Measurements from ENCODE around the gene ZACN. TPM values are rescaled to one million over a fixed set of nuclear protein-coding genes. Genes with fewer than 3 reads are reported as not detected.

Gene ZACN
- total and polyA plus RNA-seq, 9 donors: 0.10 to 1.1 (median 0.43) TPM; not detected in 5

DNA sequence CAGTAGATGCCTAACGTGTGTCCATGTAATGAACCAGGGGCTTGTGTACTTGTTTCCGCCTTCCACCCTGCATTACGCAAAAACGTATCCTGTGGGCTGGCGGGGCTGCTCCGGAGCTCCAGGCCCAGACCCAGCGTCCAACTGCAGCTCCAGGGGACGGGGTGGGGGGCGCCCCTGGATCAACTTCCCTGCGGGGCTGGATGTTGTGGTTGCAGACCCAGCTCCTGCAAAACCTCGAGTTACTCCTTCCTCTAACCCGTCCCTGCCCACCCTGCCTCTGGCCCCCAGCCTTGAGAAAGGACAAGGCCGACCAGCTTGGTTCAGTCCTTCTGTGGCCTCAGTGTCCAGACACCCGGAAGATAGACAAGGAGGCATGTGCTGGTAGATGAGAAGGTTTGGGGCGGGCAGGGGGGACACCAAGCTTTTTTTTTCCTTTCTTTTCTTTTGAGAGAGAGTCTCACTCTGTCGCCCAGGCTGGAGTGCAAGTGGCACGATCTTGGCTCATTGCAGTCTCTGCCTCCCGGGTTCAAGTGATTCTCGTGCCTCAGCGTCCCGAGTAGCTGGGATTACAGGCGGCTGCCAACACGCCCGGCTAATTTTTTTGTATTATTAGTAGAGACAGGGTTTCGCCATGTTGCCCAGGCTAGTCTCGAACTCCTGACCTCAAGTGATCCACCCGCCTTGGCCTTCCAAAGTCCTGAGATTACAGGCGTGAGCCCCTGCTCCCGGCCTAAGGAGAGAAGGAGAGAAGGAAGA is 25.3 kb downstream of the ZACN start:
- peaks cover 13% of the 10 kb centered on the region for H3K4me1 ChIP-seq (ENCODE audit: insufficient read depth)
- no peak for DNase-seq
- 80 to 88% (median 84%) methylated on average over 29 of the region's 29 CpGs for WGBS, 3 donors
- TF ChIP-seq CTCF (IDR thresholded peaks at IDR 0.05) (no peak), EP300 (IDR thresholded peaks at IDR 0.05) (no peak)
- peak overlapping the region; percentile 9 to 43 for H3K27ac ChIP-seq
- intact Hi-C loops (cut with DNase I): loop anchor here in 1 of 4 donors (5.0 kb wide), 1 partner anchor 92 kb away; no protein-coding TSS in a partner anchor
- H3K36me3 ChIP-seq: no peaks in the 10 kb centered on the region
- peak overlapping the region; percentile 75 for H3K4me3 ChIP-seq
- no peaks in the 10 kb centered on the region for H3K27me3 ChIP-seq
- H3K9me3 ChIP-seq: no peaks in the 10 kb centered on the region

DNA sequence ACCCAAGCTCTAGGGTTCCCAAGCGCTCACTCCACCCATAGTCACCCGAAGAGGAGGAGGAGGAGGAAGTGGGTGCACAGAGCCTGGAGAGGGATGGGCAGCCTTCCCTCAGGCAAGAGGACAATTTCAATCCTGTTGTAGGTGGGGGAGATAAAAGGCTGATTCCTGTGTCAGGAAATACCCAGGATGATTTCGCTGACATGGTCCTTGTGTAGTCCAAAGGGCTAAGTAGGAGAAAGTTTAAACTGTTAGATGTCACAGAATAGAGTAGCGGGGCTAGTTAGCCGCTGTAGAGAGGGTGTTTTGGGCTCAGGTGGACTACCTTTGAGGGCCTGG is 25.9 kb downstream of the ZACN start:
- Histone ChIP-seq H3K4me1 (ENCODE audit: insufficient read depth) (peaks cover 13% of the 10 kb centered on the region), H3K36me3 (no peaks in the 10 kb centered on the region), H3K4me3 (no peak overlapping the region), H3K9me3 (no peaks in the 10 kb centered on the region), H3K27me3 (no peaks in the 10 kb centered on the region), H3K27ac (no peak overlapping the region)
- 74 to 77% (median 76%) methylated on average over 5 of the region's 5 CpGs for WGBS, 3 donors
- DNase-seq: no peak
- intact Hi-C loops (cut with DNase I): loop anchor here in 1 of 4 donors (5.0 kb wide), 1 partner anchor 93 kb away; no protein-coding TSS in a partner anchor
- TF ChIP-seq POLR2A (IDR thresholded peaks at IDR 0.05) (no peak), CTCF (IDR thresholded peaks at IDR 0.05) (no peak), EP300 (IDR thresholded peaks at IDR 0.05) (no peak)

- intact Hi-C loops (cut with DNase I): no loop called here
- Histone ChIP-seq H3K4me3 (no peak overlapping the region), H3K36me3 (no peaks in the 10 kb centered on the region), H3K4me1 (ENCODE audit: insufficient read depth) (peaks cover 13% of the 10 kb centered on the region), H3K27ac (no peak overlapping the region), H3K9me3 (no peaks in the 10 kb centered on the region), H3K27me3 (no peaks in the 10 kb centered on the region)
- WGBS, 3 donors: 67 to 77% (median 67%) methylated on average over 3 of the region's 3 CpGs
- DNase-seq: no peak
- TF ChIP-seq CTCF (IDR thresholded peaks at IDR 0.05) (no peak), EP300 (IDR thresholded peaks at IDR 0.05) (no peak), POLR2A (IDR thresholded peaks at IDR 0.05) (no peak)
Measured at GRCh38 chr17:76106703-76107102, 27.7 kb downstream of the ZACN start.

- 82 to 88% (median 84%) methylated on average over 6 of the region's 6 CpGs for WGBS, 3 donors
- H3K9me3 ChIP-seq: no peaks in the 10 kb centered on the region
- peaks cover 10% of the 10 kb centered on the region for H3K4me1 ChIP-seq (ENCODE audit: insufficient read depth)
- no peak overlapping the region for H3K27ac ChIP-seq
- intact Hi-C loops (cut with DNase I): no loop called here
- H3K27me3 ChIP-seq: no peaks in the 10 kb centered on the region
- no peak for DNase-seq
- H3K4me3 ChIP-seq: no peak overlapping the region
- H3K36me3 ChIP-seq: no peaks in the 10 kb centered on the region
- no peak for TF ChIP-seq CTCF (IDR thresholded peaks at IDR 0.05)
- no peak for TF ChIP-seq POLR2A (IDR thresholded peaks at IDR 0.05)
Measured at GRCh38 chr17:76107509-76107908, 28.5 kb downstream of the ZACN start.

Measured in ovary (tissue), 9 donors.